ENCODE data around the gene RNF7. TPM values are rescaled to one million over a fixed set of nuclear protein-coding genes. Genes with fewer than 3 reads are reported as not detected.

RNF7 gene
- total RNA-seq, 4 donors from 2014 or later: 40.1 to 72.0 (median 42.5) TPM

- no peaks in the 10 kb centered on the region for H3K4me1 ChIP-seq
- H3K27ac ChIP-seq: no peak overlapping the region
- no peaks in the 10 kb centered on the region for H3K36me3 ChIP-seq
- H3K27me3 ChIP-seq: no peaks in the 10 kb centered on the region
- no peak overlapping the region for H3K4me3 ChIP-seq
- H3K9me3 ChIP-seq: no peaks in the 10 kb centered on the region
- no peak for TF ChIP-seq CTCF (IDR thresholded peaks at IDR 0.05)
- TF ChIP-seq POLR2A (IDR thresholded peaks at IDR 0.05): no peak
- no peak for DNase-seq
Observed at GRCh38 chr3:141726483-141726882, 11.6 kb upstream of the RNF7 start.

- Histone ChIP-seq H3K27me3 (no peaks in the 10 kb centered on the region), H3K4me1 (no peaks in the 10 kb centered on the region), H3K36me3 (no peaks in the 10 kb centered on the region), H3K27ac (no peak overlapping the region), H3K9me3 (no peaks in the 10 kb centered on the region), H3K4me3 (no peak overlapping the region)
- no peak for DNase-seq
- TF ChIP-seq CTCF (IDR thresholded peaks at IDR 0.05) (no peak), POLR2A (IDR thresholded peaks at IDR 0.05) (no peak)
Observed at GRCh38 chr3:141728355-141728892, 9.7 kb upstream of the RNF7 start.

GRCh38 chr3:141729240-141729639 lies 8.9 kb upstream of the RNF7 start:
- no peaks in the 10 kb centered on the region for H3K36me3 ChIP-seq
- DNase-seq: no peak
- no peak overlapping the region for H3K4me3 ChIP-seq
- no peak for TF ChIP-seq POLR2A (IDR thresholded peaks at IDR 0.05)
- no peak for TF ChIP-seq CTCF (IDR thresholded peaks at IDR 0.05)
- no peak overlapping the region for H3K27ac ChIP-seq
- no peaks in the 10 kb centered on the region for H3K9me3 ChIP-seq
- H3K4me1 ChIP-seq: no peaks in the 10 kb centered on the region
- H3K27me3 ChIP-seq: no peaks in the 10 kb centered on the region

GRCh38 chr3:141735176-141735575 lies 2.9 kb upstream of the RNF7 start:
- H3K27me3 ChIP-seq: no peaks in the 10 kb centered on the region
- TF ChIP-seq POLR2A (IDR thresholded peaks at IDR 0.05) (no peak), CTCF (IDR thresholded peaks at IDR 0.05) (no peak)
- H3K9me3 ChIP-seq: no peaks in the 10 kb centered on the region
- DNase-seq: no peak
- H3K4me3 ChIP-seq: no peak overlapping the region
- no peaks in the 10 kb centered on the region for H3K36me3 ChIP-seq
- peaks cover 0 to 9% (median 0%) of the 10 kb centered on the region in 4 donors for H3K4me1 ChIP-seq
- no peak overlapping the region for H3K27ac ChIP-seq

GRCh38 chr3:141735770-141736465 lies 2.2 kb upstream of the RNF7 start:
- no peaks in the 10 kb centered on the region for H3K27me3 ChIP-seq
- no peak overlapping the region for H3K4me3 ChIP-seq
- TF ChIP-seq POLR2A (IDR thresholded peaks at IDR 0.05) (no peak), CTCF (IDR thresholded peaks at IDR 0.05) (no peak)

More at GRCh38 chr3:141735770-141736465, 2.2 kb upstream of the RNF7 start:
- Histone ChIP-seq H3K4me1 (peaks cover 0 to 16% (median 0%) of the 10 kb centered on the region in 4 donors), H3K36me3 (no peaks in the 10 kb centered on the region), H3K9me3 (no peaks in the 10 kb centered on the region), H3K27ac (no peak overlapping the region)
- no peak for DNase-seq
